K562 (cell line): ENCODE data around the gene HTR2A. TPM values are rescaled to one million over a fixed set of nuclear protein-coding genes. Genes with fewer than 3 reads are reported as not detected.

Experiments used
- CHD2 ChIP-seq: IDR thresholded peaks from 2 replicates; pipeline ENCODE4 v1.6.1; 2011; ENCODE audit warnings: low read depth, low read length
- ESRRB ChIP-seq: fragments of 250-450 bp; sonication (Bioruptor Pico); IDR thresholded peaks from 2 replicates; pipeline ENCODE4 v1.5.0; 2020; ENCODE audit warnings: mild to moderate bottlenecking, moderate library complexity, borderline replicate concordance
- HNRNPLL ChIP-seq: fragments of 200-400 bp; formaldehyde crosslinking; IDR thresholded peaks from 2 replicates; pipeline ENCODE4 v1.6.1; 2017; ENCODE audit warnings: low read length, low read depth, mild to moderate bottlenecking; ENCODE audit not compliant: poor library complexity, severe bottlenecking
- NCOA6 ChIP-seq: fragments of 450-650 bp; IDR thresholded peaks from 2 replicates; pipeline ENCODE4 v1.6.1; 2017; ENCODE audit warnings: mild to moderate bottlenecking
- POU5F1 ChIP-seq: fragments of 150-350 bp; IDR thresholded peaks from 2 replicates; pipeline ENCODE4 v1.6.1; 2014; ENCODE audit warnings: borderline replicate concordance, low read length, low read depth, mild to moderate bottlenecking; ENCODE audit not compliant: partially characterized antibody
- PRPF4 ChIP-seq: fragments of 200-400 bp; formaldehyde crosslinking; IDR thresholded peaks from one replicate; pipeline ENCODE4 v1.6.1; 2017; ENCODE audit warnings: low read length, low read depth, mild to moderate bottlenecking; ENCODE audit not compliant: insufficient read depth, poor library complexity, severe bottlenecking
- SUPT5H ChIP-seq: fragments of 450-650 bp; IDR thresholded peaks from 2 replicates; pipeline ENCODE4 v1.6.1; 2016
- ZNF174 ChIP-seq: fragments of 250-450 bp; sonication (Bioruptor Pico); IDR thresholded peaks from 2 replicates; pipeline ENCODE4 v1.4.0; 2020; ENCODE audit warnings: mild to moderate bottlenecking
- ZNF75A ChIP-seq: fragments of 450-650 bp; formaldehyde crosslinking; IDR thresholded peaks from 2 replicates; pipeline ENCODE4 v1.4.0; 2020; ENCODE audit warnings: mild to moderate bottlenecking
- polyA plus RNA-seq, 8 experiments: library from polyadenylated mRNA; depleted of rRNA in 4 of 8; stranded (reverse) in 5 of 8; unstranded in 3 of 8; fragments of >200 nt; fragmentation: Nextera tagmentation in 2 of 8; fragmentation: Illumina TruSeq in 1 of 8; extraction: Ambion mirVana in 2 of 8; extraction: Trizol in 1 of 8; gene quantifications; 2 replicates each; pipeline versions ENCODE4 v1.2.1 to v1.2.3, GENCODE V29; 2011 to 2014; ENCODE audit warnings: inconsistent platforms in 1 of 8, missing spikeins in 1 of 8
- total RNA-seq, 7 experiments: library from RNA; depleted of rRNA in 6 of 7; stranded (reverse); fragments of >200 nt in 6 of 7; fragmentation: Illumina TruSeq in 2 of 7; extraction: Trizol in 2 of 7; gene quantifications; 2 replicates each; pipeline versions ENCODE4 v1.2.1 to v1.2.3, GENCODE V29; 2011 to 2021; ENCODE audit warnings: low replicate concordance in 1 of 7
- TF ChIP-seq, protein P1 (sequence below): sonication (generic); formaldehyde crosslinking; IDR thresholded peaks from 2 replicates; pipeline ENCODE4 v1.8.0; 2022; ENCODE audit warnings: missing genetic modification reagents, mild to moderate bottlenecking, borderline replicate concordance
- TF ChIP-seq, protein P2 (sequence below): fragments of 250-450 bp; sonication (Bioruptor Pico); IDR thresholded peaks from 2 replicates; pipeline ENCODE4 v1.4.0; 2020; ENCODE audit warnings: borderline replicate concordance
- TF ChIP-seq, protein P3 (sequence below): fragments of 250-450 bp; sonication (Bioruptor Pico); IDR thresholded peaks from 2 replicates; pipeline ENCODE4 v1.8.0; 2021; ENCODE audit warnings: mild to moderate bottlenecking, moderate library complexity

The HTR2A gene
- total and polyA plus RNA-seq, 9 of the 15 experiments (the other 6 are each of a cell fraction or from before 2014, with no cell fraction given): not detected

DNA sequence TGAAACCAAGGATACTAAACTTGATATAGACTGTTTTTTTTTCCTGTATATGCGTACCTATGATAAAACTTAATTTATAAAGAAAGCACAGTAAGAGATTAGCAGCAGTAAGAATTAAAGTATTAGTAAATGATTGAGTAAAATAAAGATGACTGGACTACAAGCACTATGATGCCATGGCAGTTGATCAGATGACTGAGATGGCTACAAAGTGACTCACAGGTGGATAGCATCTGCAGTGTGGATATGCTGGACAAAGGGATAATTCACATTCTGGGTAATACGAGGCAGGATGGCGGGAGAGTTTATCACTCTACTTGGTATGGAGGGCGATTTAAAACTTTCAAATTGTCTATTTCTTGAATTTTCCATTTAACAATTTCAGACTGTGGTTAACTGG, 11.8 kb downstream of the HTR2A start (continued):
- TF ChIP-seq, protein P1, sequence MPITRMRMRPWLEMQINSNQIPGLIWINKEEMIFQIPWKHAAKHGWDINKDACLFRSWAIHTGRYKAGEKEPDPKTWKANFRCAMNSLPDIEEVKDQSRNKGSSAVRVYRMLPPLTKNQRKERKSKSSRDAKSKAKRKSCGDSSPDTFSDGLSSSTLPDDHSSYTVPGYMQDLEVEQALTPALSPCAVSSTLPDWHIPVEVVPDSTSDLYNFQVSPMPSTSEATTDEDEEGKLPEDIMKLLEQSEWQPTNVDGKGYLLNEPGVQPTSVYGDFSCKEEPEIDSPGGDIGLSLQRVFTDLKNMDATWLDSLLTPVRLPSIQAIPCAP (CRISPR knock-in tag): no peak
- TF ChIP-seq ZNF75A (CRISPR knock-in tag): no peak
- TF ChIP-seq NCOA6: no peak
- TF ChIP-seq ZNF174: no peak
- no peak for TF ChIP-seq CHD2
- no peak for TF ChIP-seq SUPT5H
- TF ChIP-seq POU5F1: no peak
- TF ChIP-seq, protein P2, sequence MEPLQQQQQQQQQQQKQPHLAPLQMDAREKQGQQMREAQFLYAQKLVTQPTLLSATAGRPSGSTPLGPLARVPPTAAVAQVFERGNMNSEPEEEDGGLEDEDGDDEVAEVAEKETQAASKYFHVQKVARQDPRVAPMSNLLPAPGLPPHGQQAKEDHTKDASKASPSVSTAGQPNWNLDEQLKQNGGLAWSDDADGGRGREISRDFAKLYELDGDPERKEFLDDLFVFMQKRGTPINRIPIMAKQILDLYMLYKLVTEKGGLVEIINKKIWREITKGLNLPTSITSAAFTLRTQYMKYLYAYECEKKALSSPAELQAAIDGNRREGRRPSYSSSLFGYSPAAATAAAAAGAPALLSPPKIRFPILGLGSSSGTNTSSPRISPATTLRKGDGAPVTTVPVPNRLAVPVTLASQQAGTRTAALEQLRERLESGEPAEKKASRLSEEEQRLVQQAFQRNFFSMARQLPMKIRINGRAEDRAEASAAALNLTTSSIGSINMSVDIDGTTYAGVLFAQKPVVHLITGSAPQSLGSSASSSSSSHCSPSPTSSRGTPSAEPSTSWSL: no peak
- no peak for TF ChIP-seq PRPF4
- TF ChIP-seq ESRRB: no peak
- TF ChIP-seq, protein P3, sequence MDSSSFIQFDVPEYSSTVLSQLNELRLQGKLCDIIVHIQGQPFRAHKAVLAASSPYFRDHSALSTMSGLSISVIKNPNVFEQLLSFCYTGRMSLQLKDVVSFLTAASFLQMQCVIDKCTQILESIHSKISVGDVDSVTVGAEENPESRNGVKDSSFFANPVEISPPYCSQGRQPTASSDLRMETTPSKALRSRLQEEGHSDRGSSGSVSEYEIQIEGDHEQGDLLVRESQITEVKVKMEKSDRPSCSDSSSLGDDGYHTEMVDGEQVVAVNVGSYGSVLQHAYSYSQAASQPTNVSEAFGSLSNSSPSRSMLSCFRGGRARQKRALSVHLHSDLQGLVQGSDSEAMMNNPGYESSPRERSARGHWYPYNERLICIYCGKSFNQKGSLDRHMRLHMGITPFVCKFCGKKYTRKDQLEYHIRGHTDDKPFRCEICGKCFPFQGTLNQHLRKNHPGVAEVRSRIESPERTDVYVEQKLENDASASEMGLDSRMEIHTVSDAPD: no peak
- no peak for TF ChIP-seq HNRNPLL
